HG03060 (cell line): Measurements from ENCODE around the gene RBM17.
"Not testable (repeated sequence)": the region's sequence is repeated elsewhere in the genome, so short reads cannot be mapped to it uniquely, and the experiment has no call there.

Source experiments
- ATAC-seq: cut with Tn5 transposase; IDR thresholded peaks from one replicate; pipeline ENCODE4 v1.9.1; 2021; ENCODE audit warnings: low read depth, moderate number of reproducible peaks; ENCODE audit not compliant: unreplicated experiment

RBM17 gene

DNA sequence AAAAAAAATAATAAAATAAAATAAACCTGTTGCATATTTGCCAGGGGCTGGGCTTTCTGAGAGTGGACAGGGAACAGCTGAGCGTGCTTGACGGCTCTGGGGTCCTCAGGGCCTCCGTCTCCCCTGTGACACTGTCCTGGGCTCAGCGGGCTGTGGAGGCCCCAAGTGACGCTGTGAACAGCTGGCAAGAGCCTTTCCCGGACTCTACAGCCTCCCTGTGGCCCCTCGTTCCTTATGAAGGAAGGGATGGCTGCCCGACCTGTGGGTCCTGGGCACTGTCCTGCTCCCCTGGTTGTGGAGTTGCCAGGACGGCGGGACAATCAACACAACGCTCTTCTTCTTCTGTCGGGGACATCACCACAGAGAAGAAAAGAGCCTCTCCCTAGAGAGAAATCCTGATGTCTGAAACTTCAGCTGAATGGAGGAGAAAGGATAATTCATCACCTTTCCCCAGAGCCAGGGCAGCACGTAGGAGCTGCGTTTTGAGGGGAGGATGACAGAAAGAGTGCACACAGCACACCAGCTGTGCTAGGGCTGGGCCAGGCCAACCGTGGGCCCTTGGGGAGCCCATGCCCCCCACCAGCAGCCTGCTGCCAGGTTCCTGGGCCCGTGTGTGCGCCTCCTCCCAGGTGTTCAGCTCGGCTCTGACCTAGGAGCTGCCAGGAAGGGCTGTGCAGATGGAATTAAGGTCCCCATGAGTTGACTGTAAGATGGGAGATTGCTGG is 45.4 kb downstream of the RBM17 start:
- no peak for ATAC-seq

- ATAC-seq: peak; percentile 36
Measured at GRCh38 chr10:6135039-6135438, 46.2 kb downstream of the RBM17 start.

GRCh38 chr10:6135589-6136168 is 46.8 kb downstream of the RBM17 start:
- no peak for ATAC-seq

GRCh38 chr10:6136215-6137201 is 47.7 kb downstream of the RBM17 start:
- ATAC-seq: no peak

- no peak for ATAC-seq
Measured at GRCh38 chr10:6138456-6138855, 49.6 kb downstream of the RBM17 start.

DNA sequence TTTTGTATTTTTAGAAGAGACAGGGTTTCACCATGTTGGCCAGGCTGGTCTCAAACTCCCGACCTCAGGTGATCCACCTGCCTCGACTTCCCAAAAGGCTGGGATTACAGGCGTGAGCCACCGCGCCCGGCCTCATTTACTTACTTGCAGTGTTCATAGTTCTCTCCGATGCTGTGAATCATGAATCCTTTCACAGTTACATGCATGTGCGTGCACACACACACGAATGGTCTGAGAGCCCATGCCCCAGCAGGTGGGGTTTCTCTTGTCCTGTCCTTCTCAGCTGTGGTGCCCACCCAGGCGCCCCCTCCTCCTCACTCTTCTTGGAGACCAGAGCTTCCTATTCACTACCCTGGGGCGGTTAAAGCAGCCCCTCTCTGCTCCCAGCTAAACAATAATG is 50.6 kb downstream of the RBM17 start:
- ATAC-seq: no peak

GRCh38 chr10:6140141-6140841 is 51.5 kb downstream of the RBM17 start:
- ATAC-seq: no peak

GRCh38 chr10:6140965-6141295 is 52.1 kb downstream of the RBM17 start:
- no peak for ATAC-seq

DNA sequence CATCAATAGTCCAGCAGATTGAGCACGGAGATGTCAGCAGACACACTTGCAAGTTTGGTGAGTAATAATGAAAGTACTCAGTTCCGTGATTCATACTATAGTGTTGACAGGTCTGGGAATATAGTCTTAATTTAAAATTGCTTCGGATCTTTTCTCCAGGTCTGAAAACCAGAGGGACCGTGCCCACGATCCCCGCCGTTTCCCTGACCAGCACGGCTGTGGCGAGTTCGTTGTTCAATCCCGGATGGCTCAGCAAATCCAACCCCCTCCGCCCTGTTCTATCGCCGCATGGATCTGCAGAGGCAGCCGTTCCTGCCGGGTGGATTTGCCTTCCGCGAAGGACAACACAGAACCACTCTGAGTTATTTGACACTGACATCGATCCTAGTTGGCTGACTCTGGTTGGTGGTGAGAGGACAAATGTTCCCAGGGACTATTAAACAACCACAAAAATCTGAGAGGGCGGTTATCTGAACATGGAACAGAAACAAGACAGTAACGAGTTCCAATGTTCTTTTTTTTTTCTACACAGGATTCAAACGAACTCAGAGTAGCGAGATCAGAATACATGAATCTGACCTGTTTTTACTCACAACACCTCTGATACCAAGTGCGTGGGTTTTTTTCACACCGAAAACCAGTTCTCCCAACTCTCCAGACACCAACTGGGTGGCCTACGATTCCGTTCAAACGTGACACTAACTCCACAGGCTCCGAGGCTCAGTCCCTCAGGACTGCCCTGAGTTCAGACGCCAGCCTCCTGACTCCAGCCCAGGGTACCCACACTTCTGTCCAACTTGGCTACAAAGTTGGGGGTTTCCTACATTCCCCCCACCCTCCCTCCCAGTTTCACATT is 52.7 kb downstream of the RBM17 start:
- ATAC-seq: peak; percentile 78

GRCh38 chr10:6142186-6142585 is 53.4 kb downstream of the RBM17 start:
- not testable (repeated sequence) for ATAC-seq

DNA sequence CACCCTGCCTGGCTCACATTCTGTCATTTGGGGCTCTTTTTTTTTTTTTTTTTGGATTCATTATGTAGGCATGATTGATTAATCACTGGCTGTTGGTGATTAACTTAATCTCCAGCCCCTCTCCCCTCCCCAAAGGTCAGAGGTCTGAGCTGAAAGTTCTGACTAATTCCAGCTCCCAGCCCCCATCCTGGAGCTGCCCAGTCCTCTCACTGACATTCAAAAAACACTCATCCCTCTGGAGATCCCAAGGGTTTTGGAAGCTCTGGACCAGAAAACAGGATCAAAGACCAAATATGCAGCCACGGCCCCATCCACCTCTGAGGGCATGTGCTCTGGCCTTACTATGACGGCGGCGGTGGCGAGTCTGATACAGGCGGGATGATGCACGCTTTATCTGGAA is 53.8 kb downstream of the RBM17 start:
- no peak for ATAC-seq

GRCh38 chr10:6143181-6143580 is 54.3 kb downstream of the RBM17 start:
- ATAC-seq: no peak

DNA sequence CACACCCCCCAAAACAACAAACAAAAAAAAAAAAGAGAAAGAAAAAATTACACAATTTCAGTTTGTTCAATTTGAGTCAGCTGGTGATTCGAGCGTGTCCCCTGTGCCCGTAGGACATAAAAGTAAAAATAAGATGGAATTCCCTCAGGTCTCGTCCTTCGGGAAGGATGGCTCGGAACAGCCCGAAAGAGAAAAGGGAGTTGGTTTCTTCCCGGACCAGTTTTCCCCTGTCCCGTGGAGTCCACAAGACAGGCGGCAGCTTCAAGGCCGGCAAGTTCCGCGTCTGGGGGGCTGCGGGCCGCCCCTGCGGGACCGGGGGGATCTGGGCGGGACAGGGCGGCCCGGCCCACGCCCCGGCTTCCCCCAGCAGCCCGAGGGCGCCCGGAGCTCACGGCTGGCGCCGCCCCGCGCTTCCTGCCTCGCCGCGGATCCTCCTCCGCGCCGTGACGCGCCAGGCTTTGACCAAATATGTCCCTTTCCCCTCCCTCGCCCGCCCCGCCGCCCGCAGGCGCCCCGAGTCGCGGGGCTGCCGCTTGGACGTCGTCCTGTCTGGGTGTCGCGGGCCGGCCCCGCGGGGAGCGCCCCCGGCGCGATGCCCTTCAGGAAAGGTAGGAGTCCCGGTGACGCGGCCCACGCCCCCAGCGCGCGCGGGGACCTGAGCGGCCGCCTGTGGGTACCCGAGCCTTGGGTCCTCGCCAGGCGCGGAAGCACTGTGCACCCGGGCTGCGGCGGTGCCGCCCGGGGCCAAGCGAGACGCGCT is 55.8 kb downstream of the RBM17 start:
- ATAC-seq: no peak

DNA sequence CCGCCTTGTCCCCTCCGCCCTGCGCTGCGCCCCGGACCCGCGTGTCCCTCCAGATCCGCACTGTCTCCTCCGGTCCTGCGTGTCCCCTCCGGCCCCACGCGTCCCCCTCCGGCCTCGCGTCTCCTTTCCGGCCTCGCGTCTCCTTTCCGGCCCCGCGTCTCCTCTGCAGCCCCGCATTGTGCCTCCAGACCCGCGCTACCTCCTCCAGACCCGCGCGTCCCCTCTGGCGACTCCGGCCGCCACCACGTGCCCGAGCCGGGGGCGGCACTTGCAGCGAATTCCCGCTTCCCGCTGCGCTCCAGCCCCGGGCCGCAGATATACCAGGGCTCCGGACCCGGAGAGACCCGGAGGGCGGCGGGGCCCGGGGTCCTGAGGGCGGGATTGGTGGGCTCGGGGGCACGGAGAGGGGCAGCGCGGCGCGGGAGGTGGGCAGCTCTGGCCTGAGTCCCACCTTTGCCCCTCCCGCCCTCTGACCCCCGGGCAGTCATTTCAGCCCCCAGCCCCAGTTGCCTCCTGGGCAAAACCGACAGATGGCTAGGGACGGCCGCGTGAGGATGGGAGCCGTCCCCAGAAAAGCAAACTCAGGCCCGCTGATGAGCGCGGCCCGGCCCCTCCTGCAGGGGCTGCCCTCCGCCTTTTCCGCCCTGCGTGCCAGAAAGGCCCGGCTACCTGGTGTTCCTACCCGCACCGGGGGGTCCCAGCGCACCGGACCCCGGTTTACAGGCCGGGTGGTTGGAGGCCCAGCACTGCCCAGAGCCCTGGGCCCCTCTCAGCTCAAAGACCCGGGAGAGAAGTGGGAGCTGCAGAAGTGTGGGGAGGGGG is 56.5 kb downstream of the RBM17 start:
- ATAC-seq: no peak

DNA sequence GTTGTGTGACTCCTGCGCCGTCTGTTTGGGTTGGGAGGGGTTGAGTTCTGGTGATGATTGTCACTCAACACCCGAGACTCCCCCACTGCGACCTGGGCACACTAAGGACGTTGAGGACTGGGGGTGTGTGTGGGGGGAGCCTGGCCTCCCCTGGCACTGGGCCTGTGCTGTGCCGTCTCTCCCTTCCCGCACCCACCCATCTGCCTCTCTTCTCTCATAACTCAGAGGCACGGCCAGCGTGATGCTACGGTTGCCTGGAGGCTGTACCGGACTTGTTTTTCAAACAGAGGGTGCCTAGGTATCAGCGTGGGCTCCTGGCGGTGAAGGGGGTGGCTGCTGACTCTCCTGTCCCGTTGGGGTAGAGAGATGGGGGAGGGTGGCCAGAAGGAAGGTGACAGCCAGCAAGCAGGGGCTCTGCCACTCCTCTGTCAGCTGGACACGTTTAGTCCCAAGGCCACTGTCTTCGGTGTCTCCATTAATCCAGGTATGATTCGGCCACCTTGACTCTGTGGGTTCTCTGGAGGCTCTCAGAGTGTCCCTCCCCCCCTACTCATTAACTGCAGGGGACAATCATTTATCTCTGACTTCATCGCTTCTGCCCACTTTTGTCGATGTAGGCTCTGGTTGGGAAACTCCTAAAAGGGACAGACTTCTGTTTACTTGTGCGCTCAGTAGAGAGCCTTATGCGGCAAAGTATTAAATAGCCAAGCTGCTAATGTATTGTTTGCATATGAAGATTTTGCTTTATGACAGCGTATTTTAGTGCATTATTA is 57.4 kb downstream of the RBM17 start:
- ATAC-seq: no peak

GRCh38 chr10:6146921-6147320 is 58.1 kb downstream of the RBM17 start:
- no peak for ATAC-seq

GRCh38 chr10:6148251-6148701 is 59.4 kb downstream of the RBM17 start:
- ATAC-seq: no peak
